IMR-90 (cell line): ENCODE results near the gene C1orf141. TPM values are rescaled to one million over a fixed set of nuclear protein-coding genes. Genes with fewer than 3 reads are reported as not detected.

Experiments
- ATAC-seq: fragments of 200-7000 bp; cut with Tn5 transposase; 2 replicates; pipeline ENCODE4 v1.9.1; 2020; ENCODE audit warnings: low read depth, mild to moderate bottlenecking, moderate library complexity
- BruUV-seq: library from RNA; stranded (reverse); fragments of 400-500 nt; replicated peaks from 2 replicates; lab custom pipeline; 2021; lab: Mats Ljungman, UMichigan
- CTCF ChIA-PET: fragments of 300-600 bp; formaldehyde crosslinking; extraction: SDS; loops from one replicate; lab custom pipeline; 2021; ENCODE audit warnings: antibody characterized with exemption; lab: Yijun Ruan, JAX
- POLR2A ChIA-PET: fragments of 300-600 bp; sonication (Branson Sonifier 250); formaldehyde crosslinking; loops from one replicate; lab custom pipeline; 2022; ENCODE audit warnings: antibody characterized with exemption; ENCODE audit not compliant: unreplicated experiment; lab: Charles Lee
- DNase-seq: peaks from one replicate; pipeline ENCODE4 v3.0.0; 2013
- H2AFZ ChIP-seq: replicated peaks from 2 replicates; pipeline ENCODE3; 2013; ENCODE audit warnings: low read length, mild to moderate bottlenecking; ENCODE audit not compliant: poor library complexity
- H2AK5ac ChIP-seq: 2 replicates; pipeline ENCODE4 v1.6.1; 2013; ENCODE audit warnings: low read depth, low read length, inconsistent platforms
- H2AK9ac ChIP-seq: replicated peaks from 2 replicates; pipeline ENCODE3; 2013; ENCODE audit warnings: mild to moderate bottlenecking, low read depth, low read length, moderate library complexity; ENCODE audit not compliant: poor library complexity
- H2BK120ac ChIP-seq: 2 replicates; pipeline ENCODE4 v1.6.1; 2013; ENCODE audit warnings: low read depth, low read length, inconsistent platforms
- H2BK15ac ChIP-seq: 3 replicates; pipeline ENCODE4 v1.6.1; 2013; ENCODE audit warnings: low read depth, low read length, inconsistent platforms
- H2BK20ac ChIP-seq: 2 replicates; pipeline ENCODE4 v1.6.1; 2013; ENCODE audit warnings: low read depth, mild to moderate bottlenecking, inconsistent platforms, low read length, moderate library complexity
- H2BK5ac ChIP-seq: 2 replicates; pipeline ENCODE4 v1.6.1; 2013; ENCODE audit warnings: mild to moderate bottlenecking, low read depth, low read length, inconsistent platforms; ENCODE audit not compliant: poor library complexity, severe bottlenecking
- H3K14ac ChIP-seq: replicated peaks from 2 replicates; pipeline ENCODE4 v1.6.1; 2013; ENCODE audit warnings: low read depth, low read length, inconsistent platforms
- H3K18ac ChIP-seq: 2 replicates; pipeline ENCODE4 v1.6.1; 2013; ENCODE audit warnings: low read depth, low read length, control low read depth
- H3K23ac ChIP-seq: 2 replicates; pipeline ENCODE4 v1.6.1; 2013; ENCODE audit warnings: low read depth, low read length, inconsistent platforms
- H3K27ac ChIP-seq: 2 replicates; pipeline ENCODE4 v1.5.1; 2013; ENCODE audit warnings: mild to moderate bottlenecking, control low read depth, low read length; ENCODE audit not compliant: insufficient read depth
- H3K27me3 ChIP-seq: 2 replicates; pipeline ENCODE4 v1.6.1; 2013; ENCODE audit warnings: low read length; ENCODE audit not compliant: control insufficient read depth, insufficient read depth
- H3K36me3 ChIP-seq: 2 replicates; pipeline ENCODE4 v1.6.1; 2013; ENCODE audit warnings: low read length, mixed read lengths; ENCODE audit not compliant: control insufficient read depth, insufficient read depth
- H3K4ac ChIP-seq: 2 replicates; pipeline ENCODE4 v1.6.1; 2013; ENCODE audit warnings: low read depth, low read length, inconsistent platforms
- H3K4me1 ChIP-seq: 2 replicates; pipeline ENCODE4 v1.6.1; 2013; ENCODE audit warnings: low read length, mixed read lengths; ENCODE audit not compliant: control insufficient read depth, insufficient read depth
- H3K4me2 ChIP-seq: 2 replicates; pipeline ENCODE4 v1.6.1; 2013; ENCODE audit warnings: low read depth, mild to moderate bottlenecking, control low read depth, low read length, moderate library complexity
- H3K4me3 ChIP-seq: 2 replicates; pipeline ENCODE4 v1.5.1; 2013; ENCODE audit warnings: low read depth, mild to moderate bottlenecking, control low read depth, low read length, moderate library complexity; ENCODE audit not compliant: insufficient read depth
- H3K56ac ChIP-seq: 2 replicates; pipeline ENCODE4 v1.6.1; 2013; ENCODE audit warnings: low read length, inconsistent platforms; ENCODE audit not compliant: insufficient read depth; ENCODE audit errors: extremely low read depth
- H3K79me1 ChIP-seq, 2 experiments: 2 replicates each; pipeline ENCODE4 v1.6.1; 2013; ENCODE audit warnings: low read length in 2 of 2, inconsistent platforms in 1 of 2, low read depth in 1 of 2
- H3K9ac ChIP-seq: 2 replicates; pipeline ENCODE4 v1.6.1; 2013; ENCODE audit warnings: low read depth, low read length, control low read depth
- H3K9me1 ChIP-seq: 2 replicates; pipeline ENCODE4 v1.6.1; 2013; ENCODE audit warnings: low read length, inconsistent platforms; ENCODE audit not compliant: insufficient read depth
- H3K9me3 ChIP-seq: 2 replicates; pipeline ENCODE4 v1.6.1; 2013; ENCODE audit warnings: low read length; ENCODE audit not compliant: control insufficient read depth, insufficient read depth
- H4K20me1 ChIP-seq: 2 replicates; pipeline ENCODE4 v1.6.1; 2013; ENCODE audit warnings: low read length, inconsistent platforms; ENCODE audit not compliant: insufficient read depth
- H4K5ac ChIP-seq: 2 replicates; pipeline ENCODE4 v1.6.1; 2013; ENCODE audit warnings: mild to moderate bottlenecking, low read depth, low read length, control low read depth
- H4K8ac ChIP-seq, 2 experiments: 2 replicates each; pipeline ENCODE4 v1.6.1; 2013; ENCODE audit warnings: low read depth in 2 of 2, low read length in 2 of 2, control low read depth in 1 of 2, inconsistent platforms in 1 of 2
- H4K91ac ChIP-seq: 2 replicates; pipeline ENCODE4 v1.6.1; 2013; ENCODE audit warnings: low read depth, low read length, inconsistent platforms; ENCODE audit not compliant: insufficient read depth
- BHLHE40 ChIP-seq: fragments of 150-350 bp; IDR thresholded peaks from 2 replicates; pipeline ENCODE4 v1.6.1; 2016; ENCODE audit warnings: mild to moderate bottlenecking, low read depth, low read length
- CEBPB ChIP-seq: IDR thresholded peaks from 2 replicates; pipeline ENCODE4 v1.6.1; 2012; ENCODE audit warnings: low read depth, low read length, improper control_type of control experiment
- CHD1 ChIP-seq: IDR thresholded peaks from 2 replicates; pipeline ENCODE4 v1.6.1; 2012; ENCODE audit warnings: low read depth, low read length, improper control_type of control experiment
- CTCF ChIP-seq: conservative IDR thresholded peaks from 2 replicates; pipeline ENCODE4 v1.5.1; 2012; ENCODE audit warnings: mild to moderate bottlenecking, low read depth, low read length, improper control_type of control experiment
- ELK1 ChIP-seq: fragments of 150-350 bp; IDR thresholded peaks from 2 replicates; pipeline ENCODE4 v1.6.1; 2016; ENCODE audit warnings: low read depth, mild to moderate bottlenecking, low read length, moderate library complexity, borderline replicate concordance
- FOS ChIP-seq: fragments of 150-350 bp; IDR thresholded peaks from 2 replicates; pipeline ENCODE4 v1.6.1; 2016; ENCODE audit warnings: low read depth, low read length
- MAFK ChIP-seq: IDR thresholded peaks from 2 replicates; pipeline ENCODE4 v1.6.1; 2012; ENCODE audit warnings: low read depth, low read length, improper control_type of control experiment
- MAZ ChIP-seq: IDR thresholded peaks from 2 replicates; pipeline ENCODE4 v1.6.1; 2012; ENCODE audit warnings: low read depth, mild to moderate bottlenecking, low read length, improper control_type of control experiment, moderate library complexity, borderline replicate concordance
- MXI1 ChIP-seq: IDR thresholded peaks from 2 replicates; pipeline ENCODE4 v1.6.1; 2012; ENCODE audit warnings: low read depth, mild to moderate bottlenecking, low read length, moderate library complexity, borderline replicate concordance
- NFE2L2 ChIP-seq: fragments of 150-350 bp; IDR thresholded peaks from 2 replicates; pipeline ENCODE4 v1.6.1; 2016; ENCODE audit warnings: low read depth, mild to moderate bottlenecking, low read length
- POLR2A ChIP-seq: IDR thresholded peaks from 2 replicates; pipeline ENCODE4 v1.6.1; 2012; ENCODE audit warnings: mild to moderate bottlenecking, low read depth, low read length
- RAD21 ChIP-seq: IDR thresholded peaks from 2 replicates; pipeline ENCODE4 v1.6.1; 2012; ENCODE audit warnings: low read length, improper control_type of control experiment
- RCOR1 ChIP-seq: IDR thresholded peaks from 2 replicates; pipeline ENCODE4 v1.6.1; 2012; ENCODE audit warnings: mild to moderate bottlenecking, low read length, improper control_type of control experiment; ENCODE audit not compliant: insufficient replicate concordance
- RFX5 ChIP-seq: IDR thresholded peaks from 2 replicates; pipeline ENCODE4 v1.8.0; 2012; ENCODE audit warnings: low read depth, mild to moderate bottlenecking, low read length, moderate library complexity
- SMC3 ChIP-seq: fragments of 150-350 bp; IDR thresholded peaks from 2 replicates; pipeline ENCODE4 v1.6.1; 2016; ENCODE audit warnings: low read depth, mild to moderate bottlenecking, antibody characterized with exemption, low read length, moderate library complexity
- USF2 ChIP-seq: fragments of 150-350 bp; IDR thresholded peaks from 2 replicates; pipeline ENCODE4 v1.6.1; 2017; ENCODE audit warnings: mild to moderate bottlenecking, antibody characterized with exemption, low read length, low read depth
- WGBS, 2 experiments: methylation state at CpG; one replicate each; pipeline versions ENCODE4 v1.1.5 to v1.1.7; 2013; ENCODE audit warnings: missing lambda C conversion rate in 2 of 2; ENCODE audit not compliant: insufficient read length in 1 of 2; ENCODE audit errors: extremely low coverage in 2 of 2; 5-methylcytosine and 5-hydroxymethylcytosine counted together
- dilution Hi-C: fragments of 300-500 bp; cut with HindIII; formaldehyde crosslinking; loops from one replicate; pipeline ENCODE4 v1.14.3; 2018; ENCODE audit warnings: low sequenced_read_pairs; ENCODE audit not compliant: unreplicated experiment
- in situ Hi-C: fragments of 300-500 bp; cut with MboI; formaldehyde crosslinking; loops from 3 replicates; pipeline ENCODE4 v1.14.3; 2019; ENCODE audit warnings: low sequenced_read_pairs, inconsistent platforms, mixed read lengths
- intact Hi-C: fragments of 100-400 bp; cut with micrococcal nuclease; formaldehyde crosslinking; loops from 2 replicates; pipeline ENCODE4 v1.10.0; 2022
- polyA plus RNA-seq, 3 experiments: library from polyadenylated mRNA; depleted of rRNA; stranded (reverse); fragments of >200 nt; gene quantifications; 2 replicates each; pipeline ENCODE4 v1.2.3, GENCODE V29; 2012; ENCODE audit warnings: low replicate concordance in 1 of 3
- total RNA-seq: library from RNA; depleted of rRNA; stranded (reverse); fragments of >200 nt; gene quantifications from 2 replicates; pipeline ENCODE4 v1.2.3, GENCODE V29; 2012

Gene C1orf141
- total and polyA plus RNA-seq, 2 of the 4 experiments (the other 2 are of a cell fraction) = not detected

- no peak for ATAC-seq
- intact Hi-C loops (no loop called here), dilution Hi-C loops (no loop called here), in situ Hi-C loops (no loop called here)
- Histone ChIP-seq H3K4ac (no peak overlapping the region), H3K56ac (no peak overlapping the region), H2AFZ (no peak overlapping the region), H4K8ac (no peak overlapping the region), H2AK5ac (no peak overlapping the region), H3K9me1 (no peaks in the 10 kb centered on the region), H3K9ac (no peak overlapping the region), H2AK9ac (no peak overlapping the region), H3K9me3 (no peaks in the 10 kb centered on the region), H2BK5ac (no peak overlapping the region), H2BK15ac (no peak overlapping the region), H4K5ac (no peak overlapping the region), H3K27me3 (no peaks in the 10 kb centered on the region), H3K23ac (no peak overlapping the region), H4K91ac (no peak overlapping the region), H3K14ac (no peak overlapping the region), H3K18ac (no peak overlapping the region), H4K20me1 (no peaks in the 10 kb centered on the region), H3K4me2 (no peak overlapping the region), H3K79me1 (no peaks in the 10 kb centered on the region), H2BK20ac (no peak overlapping the region), H3K36me3 (no peaks in the 10 kb centered on the region), H2BK120ac (no peak overlapping the region), H3K4me1 (no peaks in the 10 kb centered on the region), H3K4me3 (no peak overlapping the region), H3K27ac (no peak overlapping the region)
- DNase-seq = no peak
- WGBS, 2 experiments = no CpG with 5 or more reads among the region's 1 CpG
- CTCF ChIA-PET = interaction anchor here (1.0 to 1.1 kb wide), 2 partner anchors 15 to 85 kb away, joined by 3 read pairs; no protein-coding TSS in a partner anchor
- TF ChIP-seq CHD1 = no peak
- TF ChIP-seq RAD21 = no peak
- TF ChIP-seq USF2 = no peak
- TF ChIP-seq MAFK = no peak
- TF ChIP-seq NFE2L2 = no peak
- TF ChIP-seq CEBPB = no peak
- no peak for TF ChIP-seq BHLHE40
- no peak for TF ChIP-seq FOS
- no peak for TF ChIP-seq CTCF
- no peak for TF ChIP-seq MAZ
- TF ChIP-seq SMC3 = no peak
- no peak for TF ChIP-seq ELK1
- TF ChIP-seq MXI1 = no peak
- TF ChIP-seq RCOR1 = no peak
- no peak for TF ChIP-seq POLR2A
- TF ChIP-seq RFX5 = no peak
- BruUV-seq = no TSS peak
- POLR2A ChIA-PET = no interaction called here
Observed at GRCh38 chr1:67126974-67127373, 7.8 kb downstream of the C1orf141 start.
